ENCODE data around the gene TSKU.

TSKU gene

GRCh38 chr11:76800466-76801200 lies 17.5 kb downstream of the TSKU start:
- Histone ChIP-seq H3K27ac (ENCODE audit: low read length) (no peak overlapping the region), H3K9ac (ENCODE audit: low read depth, low read length) (0 out of 2 replicates have a peak overlapping the region, but pooled peaks have one; percentile 10), H3K4me1 (ENCODE audit: insufficient read depth, low read length) (peaks cover 10% of the 10 kb centered on the region; the same call in 1 of the 2 replicates), H3K27me3 (ENCODE audit: insufficient read depth, low read length) (no peaks in the 10 kb centered on the region), H3K36me3 (ENCODE audit: insufficient read depth, low read depth, low read length) (peaks cover 16% of the 10 kb centered on the region), H3K4me3 (ENCODE audit: low read length) (no peak overlapping the region), H3K9me3 (ENCODE audit: insufficient read depth, low read depth, low read length) (no peaks in the 10 kb centered on the region)

GRCh38 chr11:76801225-76801624 lies 18.1 kb downstream of the TSKU start:
- Histone ChIP-seq H3K9me3 (ENCODE audit: insufficient read depth, low read depth, low read length) (no peaks in the 10 kb centered on the region), H3K27me3 (ENCODE audit: insufficient read depth, low read length) (no peaks in the 10 kb centered on the region), H3K27ac (ENCODE audit: low read length) (no peak overlapping the region), H3K36me3 (ENCODE audit: insufficient read depth, low read depth, low read length) (peaks cover 11% of the 10 kb centered on the region), H3K4me1 (ENCODE audit: insufficient read depth, low read length) (peaks cover 10% of the 10 kb centered on the region; the same call in 1 of the 2 replicates), H3K4me3 (ENCODE audit: low read length) (no peak overlapping the region), H3K9ac (ENCODE audit: low read depth, low read length) (0 out of 2 replicates have a peak overlapping the region, but pooled peaks have one; percentile 10)

- Histone ChIP-seq H3K27ac (ENCODE audit: low read length) (no peak overlapping the region), H3K36me3 (ENCODE audit: insufficient read depth, low read depth, low read length) (peaks cover 5% of the 10 kb centered on the region), H3K4me1 (ENCODE audit: insufficient read depth, low read length) (peaks cover 10% of the 10 kb centered on the region; the same call in 1 of the 2 replicates)
These were observed 18.6 kb downstream of the TSKU start for GRCh38 chr11:76801736-76802135.

GRCh38 chr11:76802151-76802550 lies 19.0 kb downstream of the TSKU start:
- Histone ChIP-seq H3K4me3 (ENCODE audit: low read length) (no peak overlapping the region), H3K4me1 (ENCODE audit: insufficient read depth, low read length) (peaks cover 10% of the 10 kb centered on the region; the same call in 1 of the 2 replicates), H3K27ac (ENCODE audit: low read length) (no peak overlapping the region), H3K27me3 (ENCODE audit: insufficient read depth, low read length) (no peaks in the 10 kb centered on the region), H3K9me3 (ENCODE audit: insufficient read depth, low read depth, low read length) (no peaks in the 10 kb centered on the region), H3K36me3 (ENCODE audit: insufficient read depth, low read depth, low read length) (peaks cover 1% of the 10 kb centered on the region; the same call in 1 of the 2 replicates), H3K9ac (ENCODE audit: low read depth, low read length) (no peak overlapping the region)

More at GRCh38 chr11:76801736-76802135, 18.6 kb downstream of the TSKU start:
- Histone ChIP-seq H3K4me3 (ENCODE audit: low read length) (no peak overlapping the region), H3K27me3 (ENCODE audit: insufficient read depth, low read length) (no peaks in the 10 kb centered on the region), H3K9me3 (ENCODE audit: insufficient read depth, low read depth, low read length) (no peaks in the 10 kb centered on the region), H3K9ac (ENCODE audit: low read depth, low read length) (no peak overlapping the region)

GRCh38 chr11:76802621-76803020 lies 19.5 kb downstream of the TSKU start:
- Histone ChIP-seq H3K9me3 (ENCODE audit: insufficient read depth, low read depth, low read length) (no peaks in the 10 kb centered on the region), H3K36me3 (ENCODE audit: insufficient read depth, low read depth, low read length) (no peaks in the 10 kb centered on the region), H3K27ac (ENCODE audit: low read length) (no peak overlapping the region), H3K9ac (ENCODE audit: low read depth, low read length) (no peak overlapping the region), H3K4me3 (ENCODE audit: low read length) (no peak overlapping the region), H3K4me1 (ENCODE audit: insufficient read depth, low read length) (peaks cover 10% of the 10 kb centered on the region; the same call in 1 of the 2 replicates), H3K27me3 (ENCODE audit: insufficient read depth, low read length) (no peaks in the 10 kb centered on the region)

- Histone ChIP-seq H3K4me1 (ENCODE audit: insufficient read depth, low read length) (peaks cover 10% of the 10 kb centered on the region; the same call in 1 of the 2 replicates), H3K9ac (ENCODE audit: low read depth, low read length) (no peak overlapping the region), H3K36me3 (ENCODE audit: insufficient read depth, low read depth, low read length) (no peaks in the 10 kb centered on the region), H3K4me3 (ENCODE audit: low read length) (no peak overlapping the region), H3K27me3 (ENCODE audit: insufficient read depth, low read length) (no peaks in the 10 kb centered on the region), H3K27ac (ENCODE audit: low read length) (no peak overlapping the region), H3K9me3 (ENCODE audit: insufficient read depth, low read depth, low read length) (no peaks in the 10 kb centered on the region)
These were observed 19.9 kb downstream of the TSKU start for GRCh38 chr11:76803023-76803422.

GRCh38 chr11:76803811-76804600 lies 20.9 kb downstream of the TSKU start:
- Histone ChIP-seq H3K9ac (ENCODE audit: low read depth, low read length) (no peak overlapping the region), H3K27ac (ENCODE audit: low read length) (no peak overlapping the region), H3K4me1 (ENCODE audit: insufficient read depth, low read length) (peaks cover 10% of the 10 kb centered on the region; the same call in 1 of the 2 replicates), H3K27me3 (ENCODE audit: insufficient read depth, low read length) (no peaks in the 10 kb centered on the region), H3K4me3 (ENCODE audit: low read length) (no peak overlapping the region), H3K36me3 (ENCODE audit: insufficient read depth, low read depth, low read length) (no peaks in the 10 kb centered on the region), H3K9me3 (ENCODE audit: insufficient read depth, low read depth, low read length) (no peaks in the 10 kb centered on the region)

- no peak overlapping the region for H3K4me3 ChIP-seq (ENCODE audit: low read length)
- no peaks in the 10 kb centered on the region for H3K9me3 ChIP-seq (ENCODE audit: insufficient read depth, low read depth, low read length)
- H3K27ac ChIP-seq (ENCODE audit: low read length): no peak overlapping the region
- H3K27me3 ChIP-seq (ENCODE audit: insufficient read depth, low read length): no peaks in the 10 kb centered on the region
- no peak overlapping the region for H3K9ac ChIP-seq (ENCODE audit: low read depth, low read length)
- H3K4me1 ChIP-seq (ENCODE audit: insufficient read depth, low read length): peaks cover 10% of the 10 kb centered on the region; the same call in 1 of the 2 replicates
- H3K36me3 ChIP-seq (ENCODE audit: insufficient read depth, low read depth, low read length): no peaks in the 10 kb centered on the region
These were observed 22.2 kb downstream of the TSKU start for GRCh38 chr11:76805206-76805913.

GRCh38 chr11:76806131-76806530 lies 23.0 kb downstream of the TSKU start:
- H3K4me3 ChIP-seq (ENCODE audit: low read length): no peak overlapping the region
- H3K27ac ChIP-seq (ENCODE audit: low read length): no peak overlapping the region
- H3K27me3 ChIP-seq (ENCODE audit: insufficient read depth, low read length): no peaks in the 10 kb centered on the region
- no peak overlapping the region for H3K9ac ChIP-seq (ENCODE audit: low read depth, low read length)
- H3K36me3 ChIP-seq (ENCODE audit: insufficient read depth, low read depth, low read length): no peaks in the 10 kb centered on the region
- H3K4me1 ChIP-seq (ENCODE audit: insufficient read depth, low read length): peaks cover 6% of the 10 kb centered on the region; the same call in 1 of the 2 replicates
- no peaks in the 10 kb centered on the region for H3K9me3 ChIP-seq (ENCODE audit: insufficient read depth, low read depth, low read length)

- H3K4me3 ChIP-seq (ENCODE audit: low read length): no peak overlapping the region
- peaks cover under 1% of the 10 kb centered on the region; the same call in 1 of the 2 replicates for H3K4me1 ChIP-seq (ENCODE audit: insufficient read depth, low read length)
- no peaks in the 10 kb centered on the region for H3K9me3 ChIP-seq (ENCODE audit: insufficient read depth, low read depth, low read length)
- no peaks in the 10 kb centered on the region for H3K36me3 ChIP-seq (ENCODE audit: insufficient read depth, low read depth, low read length)
- H3K9ac ChIP-seq (ENCODE audit: low read depth, low read length): no peak overlapping the region
- H3K27ac ChIP-seq (ENCODE audit: low read length): no peak overlapping the region
- no peaks in the 10 kb centered on the region for H3K27me3 ChIP-seq (ENCODE audit: insufficient read depth, low read length)
These were observed 23.6 kb downstream of the TSKU start for GRCh38 chr11:76806608-76807205.
